ENCODE results near the gene MUC4.
"Not testable (repeated sequence)": the region's sequence is repeated elsewhere in the genome, so short reads cannot be mapped to it uniquely, and the experiment has no call there.

MUC4 gene

GRCh38 chr3:195771646-195772300, 40.0 kb downstream of the MUC4 start:
- TF ChIP-seq GABPA (IDR thresholded peaks at IDR 0.05; ENCODE audit: low read depth) (no peak), SPI1 (IDR thresholded peaks at IDR 0.05; ENCODE audit: borderline replicate concordance, low read depth) (no peak), CTCF (IDR thresholded peaks at IDR 0.05; ENCODE audit: insufficient read depth, low read length) (no peak), POLR2AphosphoS5 (IDR thresholded peaks at IDR 0.05; ENCODE audit: low read depth) (no peak), REST (IDR thresholded peaks at IDR 0.05; ENCODE audit: insufficient replicate concordance, low read depth) (no peak)
- Histone ChIP-seq H3K27ac (replicated peaks) (no peak overlapping the region), H3K4me3 (replicated peaks; ENCODE audit: insufficient read depth, low read length) (no peak overlapping the region), H3K27me3 (ENCODE audit: insufficient read depth, poor library complexity, severe bottlenecking) (no peaks in the 10 kb centered on the region)
- no peak for DNase-seq (ENCODE audit: low read depth in 1 of 2, low spot score in 1 of 2)

GRCh38 chr3:195770841-195771645, 40.7 kb downstream of the MUC4 start:
- not testable (repeated sequence) for H3K27ac ChIP-seq (replicated peaks); H3K27me3 ChIP-seq (ENCODE audit: insufficient read depth, poor library complexity, severe bottlenecking); H3K4me3 ChIP-seq (replicated peaks; ENCODE audit: insufficient read depth, low read length); DNase-seq (ENCODE audit: low read depth in 1 of 2, low spot score in 1 of 2)

- TF ChIP-seq GABPA (IDR thresholded peaks at IDR 0.05; ENCODE audit: low read depth) = no peak
- TF ChIP-seq CTCF (IDR thresholded peaks at IDR 0.05; ENCODE audit: insufficient read depth, low read length) = no peak
- no peak for TF ChIP-seq SPI1 (IDR thresholded peaks at IDR 0.05; ENCODE audit: borderline replicate concordance, low read depth)
- no peak for TF ChIP-seq REST (IDR thresholded peaks at IDR 0.05; ENCODE audit: insufficient replicate concordance, low read depth)
- TF ChIP-seq POLR2AphosphoS5 (IDR thresholded peaks at IDR 0.05; ENCODE audit: low read depth) = no peak
- H3K27me3 ChIP-seq (ENCODE audit: insufficient read depth, poor library complexity, severe bottlenecking) = no peaks in the 10 kb centered on the region
- DNase-seq (ENCODE audit: low read depth in 1 of 2, low spot score in 1 of 2) = no peak
These were observed 41.5 kb downstream of the MUC4 start for GRCh38 chr3:195770081-195770840.

GRCh38 chr3:195769551-195769950, 42.2 kb downstream of the MUC4 start:
- no peaks in the 10 kb centered on the region for H3K27me3 ChIP-seq (ENCODE audit: insufficient read depth, poor library complexity, severe bottlenecking)
- H3K27ac ChIP-seq (replicated peaks) = no peak overlapping the region
- H3K4me3 ChIP-seq (replicated peaks; ENCODE audit: insufficient read depth, low read length) = no peak overlapping the region
- no peak for TF ChIP-seq REST (IDR thresholded peaks at IDR 0.05; ENCODE audit: insufficient replicate concordance, low read depth)
- TF ChIP-seq GABPA (IDR thresholded peaks at IDR 0.05; ENCODE audit: low read depth) = no peak
- no peak for TF ChIP-seq CTCF (IDR thresholded peaks at IDR 0.05; ENCODE audit: insufficient read depth, low read length)
- no peak for TF ChIP-seq POLR2AphosphoS5 (IDR thresholded peaks at IDR 0.05; ENCODE audit: low read depth)
- TF ChIP-seq SPI1 (IDR thresholded peaks at IDR 0.05; ENCODE audit: borderline replicate concordance, low read depth) = no peak
- DNase-seq (ENCODE audit: low read depth in 1 of 2, low spot score in 1 of 2) = no peak

More at GRCh38 chr3:195770081-195770840, 41.5 kb downstream of the MUC4 start:
- Histone ChIP-seq H3K27ac (replicated peaks) (no peak overlapping the region), H3K4me3 (replicated peaks; ENCODE audit: insufficient read depth, low read length) (no peak overlapping the region)
